BLaER1 (cell line): ENCODE results near the gene OTULIN.

Source experiments
- H3K27ac ChIP-seq: shearing (Covaris generic); formaldehyde crosslinking; 2 replicates; pipeline ENCODE4 v1.8.1; 2022
- H3K27me3 ChIP-seq: shearing (Covaris generic); formaldehyde crosslinking; 2 replicates; pipeline ENCODE4 v1.8.1; 2022
- H3K36me3 ChIP-seq: shearing (Covaris generic); formaldehyde crosslinking; 2 replicates; pipeline ENCODE4 v1.8.1; 2022
- H3K4me1 ChIP-seq: shearing (Covaris generic); formaldehyde crosslinking; 2 replicates; pipeline ENCODE4 v1.8.1; 2022
- H3K4me2 ChIP-seq: shearing (Covaris generic); formaldehyde crosslinking; 2 replicates; pipeline ENCODE4 v1.8.1; 2022
- H3K4me3 ChIP-seq: shearing (Covaris generic); formaldehyde crosslinking; 2 replicates; pipeline ENCODE4 v1.8.1; 2022
- H3K9ac ChIP-seq: shearing (Covaris generic); formaldehyde crosslinking; 2 replicates; pipeline ENCODE4 v1.8.1; 2022
- H3K9me3 ChIP-seq: shearing (Covaris generic); formaldehyde crosslinking; 2 replicates; pipeline ENCODE4 v1.8.1; 2022
- H4K20me1 ChIP-seq: shearing (Covaris generic); formaldehyde crosslinking; 2 replicates; pipeline ENCODE4 v1.8.1; 2022
- Cebpa-rat ChIP-seq: shearing (Covaris generic); IDR thresholded peaks from 2 replicates; pipeline ENCODE4 v1.8.1; 2022

Gene OTULIN

DNA sequence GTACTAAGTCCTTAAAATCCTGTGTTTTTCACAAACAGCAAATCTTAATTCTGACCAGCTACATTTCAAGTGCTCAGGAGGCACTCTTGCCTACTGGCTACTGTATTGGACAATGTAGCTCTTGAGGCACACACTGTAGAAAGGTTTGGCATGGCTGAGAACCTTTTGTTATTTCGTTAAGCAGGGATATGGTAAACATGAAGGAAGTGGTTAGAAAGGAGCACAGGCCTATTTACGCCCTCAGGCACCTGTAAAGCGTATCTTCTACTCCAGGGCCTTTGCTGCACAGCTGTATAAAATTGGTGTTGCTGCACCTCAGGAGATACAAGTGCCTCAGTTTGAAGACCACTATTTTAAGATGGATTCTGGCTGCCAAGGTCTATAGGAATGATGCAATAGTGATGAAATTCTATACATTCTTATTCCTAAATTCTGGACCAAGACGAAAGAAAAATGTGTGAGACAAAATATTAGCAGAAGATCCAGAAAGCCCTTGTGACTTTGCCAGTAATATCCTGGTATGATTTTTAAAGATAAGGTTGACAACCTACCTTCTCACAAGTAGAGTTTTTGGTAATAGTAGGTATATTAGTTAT is 9.3 kb upstream of the OTULIN start:
- no peaks in the 10 kb centered on the region for H3K27me3 ChIP-seq
- no peak overlapping the region for H3K27ac ChIP-seq
- no peaks in the 10 kb centered on the region for H4K20me1 ChIP-seq
- no peak overlapping the region for H3K4me3 ChIP-seq
- H3K4me2 ChIP-seq = no peak overlapping the region
- no peak for TF ChIP-seq Cebpa-rat
- no peak overlapping the region for H3K9ac ChIP-seq
- H3K4me1 ChIP-seq = peaks cover 6% of the 10 kb centered on the region
- no peaks in the 10 kb centered on the region for H3K36me3 ChIP-seq
- H3K9me3 ChIP-seq = no peaks in the 10 kb centered on the region

DNA sequence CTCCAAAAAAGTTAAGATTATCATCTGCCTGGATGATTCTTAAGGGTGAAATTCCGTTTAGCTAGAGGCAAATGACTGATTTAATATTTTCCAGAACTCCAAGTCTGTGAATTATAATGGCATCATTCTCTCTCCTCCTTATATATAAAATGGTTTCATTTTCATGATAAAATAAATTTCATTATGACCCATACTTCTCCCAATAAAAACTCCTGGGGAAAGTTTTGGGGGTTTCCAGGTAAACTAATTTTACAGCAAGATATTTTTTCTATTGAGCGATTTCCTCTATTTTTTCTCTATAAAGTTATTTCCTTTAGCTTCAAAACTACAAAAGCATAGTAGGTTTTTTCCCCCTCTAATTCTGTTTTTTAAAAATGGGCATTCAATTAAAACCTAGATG is 7.6 kb upstream of the OTULIN start:
- Histone ChIP-seq H3K27me3 (no peaks in the 10 kb centered on the region), H3K27ac (no peak overlapping the region), H3K36me3 (no peaks in the 10 kb centered on the region; the same call in 1 of the 2 replicates), H3K9ac (no peak overlapping the region), H4K20me1 (no peaks in the 10 kb centered on the region), H3K4me3 (no peak overlapping the region), H3K4me2 (no peak overlapping the region), H3K9me3 (no peaks in the 10 kb centered on the region), H3K4me1 (peaks cover 20% of the 10 kb centered on the region)
- TF ChIP-seq Cebpa-rat = no peak

DNA sequence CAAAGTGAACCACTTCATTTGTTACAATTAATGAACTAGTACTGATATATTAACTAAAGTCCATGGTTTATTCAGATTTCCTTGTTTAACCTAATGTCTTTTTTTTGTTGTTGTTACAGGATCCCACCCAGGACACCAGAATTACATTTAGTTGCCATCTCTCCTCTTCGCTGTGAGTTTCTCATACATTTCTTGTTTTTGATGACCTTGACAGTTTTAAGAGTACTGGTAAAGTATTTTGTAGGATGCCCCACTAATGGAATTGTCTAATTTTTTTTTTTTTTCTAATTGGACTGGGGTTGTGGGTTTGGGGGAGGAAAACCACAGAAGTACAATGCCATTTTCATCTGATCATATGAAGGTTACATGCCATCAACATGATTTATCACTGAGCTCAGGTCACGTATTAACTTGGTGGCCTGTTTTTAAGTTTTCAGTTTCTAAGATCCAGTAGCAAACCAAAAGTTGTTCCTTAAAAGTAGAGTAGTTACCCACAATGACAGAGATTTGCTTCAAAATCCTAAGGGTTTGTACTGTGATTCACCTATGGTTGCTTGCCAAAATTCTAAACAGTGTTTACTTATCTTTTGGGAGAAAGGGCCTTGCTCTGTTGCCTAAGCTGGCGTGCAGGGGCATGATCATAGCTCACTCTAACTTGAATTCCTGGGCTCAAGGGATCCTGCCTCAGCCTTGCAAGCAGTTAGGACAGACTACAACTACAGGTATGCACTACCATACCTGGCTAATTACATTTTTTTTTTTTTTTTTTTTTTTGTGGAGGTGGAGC is 4.5 kb upstream of the OTULIN start:
- Histone ChIP-seq H4K20me1 (peaks cover 4% of the 10 kb centered on the region), H3K4me2 (peak overlapping the region; percentile 50), H3K27ac (no peak overlapping the region), H3K36me3 (no peaks in the 10 kb centered on the region; the same call in 1 of the 2 replicates), H3K9me3 (no peaks in the 10 kb centered on the region), H3K9ac (no peak overlapping the region), H3K27me3 (no peaks in the 10 kb centered on the region), H3K4me3 (no peak overlapping the region), H3K4me1 (peaks cover 32% of the 10 kb centered on the region)
- no peak for TF ChIP-seq Cebpa-rat

DNA sequence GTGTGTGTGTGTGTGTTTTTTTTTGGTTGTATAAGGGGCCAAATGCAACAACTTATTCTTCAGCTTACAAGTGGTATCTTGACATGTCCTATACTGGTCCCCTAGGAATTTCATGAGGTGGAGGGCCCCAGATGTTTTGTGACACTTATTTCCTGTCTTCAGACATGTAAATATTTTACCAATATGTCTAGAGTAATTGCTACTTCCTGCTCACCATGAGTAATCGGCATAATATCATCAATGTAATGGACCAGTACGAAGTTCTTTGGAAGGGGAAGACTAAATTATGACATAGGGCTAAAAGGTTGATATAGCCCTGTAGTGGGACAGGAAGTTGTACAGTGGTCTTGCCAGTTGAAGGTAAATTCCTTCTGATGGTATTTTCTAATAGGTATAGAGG is 3.7 kb upstream of the OTULIN start:
- TF ChIP-seq Cebpa-rat = no peak
- H3K27ac ChIP-seq = no peak overlapping the region
- H3K36me3 ChIP-seq = no peaks in the 10 kb centered on the region; the same call in 1 of the 2 replicates
- no peaks in the 10 kb centered on the region for H3K27me3 ChIP-seq
- peaks cover 12% of the 10 kb centered on the region for H4K20me1 ChIP-seq
- no peak overlapping the region for H3K4me3 ChIP-seq
- no peak overlapping the region for H3K9ac ChIP-seq
- H3K9me3 ChIP-seq = no peaks in the 10 kb centered on the region
- H3K4me1 ChIP-seq = peaks cover 38% of the 10 kb centered on the region
- H3K4me2 ChIP-seq = peak overlapping the region; percentile 50

- peaks cover 9% of the 10 kb centered on the region; the same call in 1 of the 2 replicates for H3K36me3 ChIP-seq
- H3K4me3 ChIP-seq = no peak overlapping the region
- peaks cover 57% of the 10 kb centered on the region for H3K4me1 ChIP-seq
- no peak for TF ChIP-seq Cebpa-rat
- H3K4me2 ChIP-seq = peak overlapping the region; percentile 93
- H3K9ac ChIP-seq = no peak overlapping the region
- H3K27me3 ChIP-seq = no peaks in the 10 kb centered on the region
- no peak overlapping the region for H3K27ac ChIP-seq
- H4K20me1 ChIP-seq = peaks cover 32% of the 10 kb centered on the region
- no peaks in the 10 kb centered on the region for H3K9me3 ChIP-seq
Observed at GRCh38 chr5:14662721-14663260, 1.7 kb upstream of the OTULIN start.

- H3K27ac ChIP-seq = peak overlapping the region; percentile 90
Observed at GRCh38 chr5:14663734-14664269, 716 bp upstream of the OTULIN start.

DNA sequence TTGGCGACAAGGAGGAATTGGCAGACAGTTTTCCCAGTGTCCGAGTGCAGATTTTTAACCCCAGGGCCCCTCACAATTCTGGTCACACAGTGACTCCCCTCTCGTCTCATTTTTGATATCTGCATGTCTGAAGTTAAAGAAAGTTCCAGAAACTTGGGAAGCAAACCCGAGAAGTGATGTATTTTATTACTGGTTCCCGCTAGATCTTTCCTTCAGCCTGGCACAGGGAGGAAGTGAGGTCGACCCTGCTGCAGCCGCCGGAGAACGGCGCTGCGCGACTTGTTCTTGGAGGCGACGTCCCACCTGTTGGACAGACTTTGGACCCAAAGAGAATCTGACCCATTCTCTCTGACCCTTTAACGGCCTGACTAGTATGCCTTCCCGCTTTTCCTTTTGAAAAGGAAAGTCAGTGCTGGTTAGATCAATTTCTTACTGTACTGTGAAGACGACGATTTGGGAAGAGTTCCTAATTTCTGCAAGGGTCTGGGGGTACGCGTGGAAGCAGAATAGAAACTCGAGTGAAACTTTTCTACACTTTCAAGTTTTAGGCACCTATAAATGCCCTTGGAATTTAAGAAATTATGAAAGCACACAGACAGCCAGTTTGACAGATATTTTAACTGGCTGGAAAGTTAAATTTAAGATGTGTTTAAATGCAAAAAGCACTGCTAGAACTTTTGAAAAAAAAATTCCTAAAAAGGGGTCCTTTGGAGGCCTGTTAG is 744 bp downstream of the OTULIN start:
- Histone ChIP-seq H3K4me2 (peak overlapping the region; percentile 93), H3K4me1 (peaks cover 72% of the 10 kb centered on the region), H3K36me3 (peaks cover 21% of the 10 kb centered on the region), H3K9me3 (no peaks in the 10 kb centered on the region), H4K20me1 (peaks cover 57% of the 10 kb centered on the region), H3K27ac (peak overlapping the region; percentile 90), H3K4me3 (peak overlapping the region; percentile 95), H3K27me3 (no peaks in the 10 kb centered on the region), H3K9ac (peak overlapping the region; percentile 92)
- TF ChIP-seq Cebpa-rat = no peak

More at GRCh38 chr5:14663734-14664269, 716 bp upstream of the OTULIN start:
- peak overlapping the region; percentile 92 for H3K9ac ChIP-seq
- H3K27me3 ChIP-seq = no peaks in the 10 kb centered on the region
- peaks cover 15% of the 10 kb centered on the region for H3K36me3 ChIP-seq
- peak overlapping the region; percentile 95 for H3K4me3 ChIP-seq
- peaks cover 67% of the 10 kb centered on the region for H3K4me1 ChIP-seq
- peak overlapping the region; percentile 93 for H3K4me2 ChIP-seq
- no peaks in the 10 kb centered on the region for H3K9me3 ChIP-seq
- peaks cover 42% of the 10 kb centered on the region for H4K20me1 ChIP-seq
- TF ChIP-seq Cebpa-rat = no peak

GRCh38 chr5:14665949-14666348 is 1.4 kb downstream of the OTULIN start:
- Histone ChIP-seq H3K27me3 (no peaks in the 10 kb centered on the region), H3K27ac (no peak overlapping the region), H3K4me1 (peaks cover 72% of the 10 kb centered on the region), H3K9ac (peak overlapping the region; percentile 92; the same call in 1 of the 2 replicates), H3K9me3 (no peaks in the 10 kb centered on the region), H3K36me3 (peaks cover 21% of the 10 kb centered on the region), H3K4me3 (peak overlapping the region; percentile 95), H3K4me2 (peak overlapping the region; percentile 93), H4K20me1 (peaks cover 63% of the 10 kb centered on the region)
- no peak for TF ChIP-seq Cebpa-rat

DNA sequence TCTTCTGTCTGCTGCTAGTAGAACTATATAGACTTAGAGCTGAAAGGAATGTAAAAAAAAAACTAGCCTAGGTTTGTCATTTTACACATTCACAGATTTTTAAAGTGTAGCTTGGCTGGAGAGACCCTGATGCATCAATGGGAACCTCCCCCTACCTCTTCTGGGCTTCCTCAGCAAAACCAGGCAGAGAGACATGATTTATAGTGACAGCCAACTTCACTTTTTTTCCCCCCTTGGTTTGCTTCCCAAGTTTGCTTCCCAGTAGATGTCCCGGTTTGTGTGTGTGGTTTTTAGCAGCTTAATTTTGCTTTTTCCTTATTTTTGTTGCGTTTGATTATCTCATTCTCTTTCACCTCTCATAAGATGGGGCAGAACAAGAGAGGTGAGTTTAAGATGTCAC is 1.8 kb downstream of the OTULIN start:
- peaks cover 72% of the 10 kb centered on the region for H3K4me1 ChIP-seq
- H3K27me3 ChIP-seq = no peaks in the 10 kb centered on the region
- no peak overlapping the region for H3K27ac ChIP-seq
- peak overlapping the region; percentile 93 for H3K4me2 ChIP-seq
- no peak overlapping the region; the same call in 1 of the 2 replicates for H3K9ac ChIP-seq
- H3K4me3 ChIP-seq = peak overlapping the region; percentile 95; the same call in 1 of the 2 replicates
- no peaks in the 10 kb centered on the region for H3K9me3 ChIP-seq
- peaks cover 68% of the 10 kb centered on the region for H4K20me1 ChIP-seq
- no peak for TF ChIP-seq Cebpa-rat
- peaks cover 21% of the 10 kb centered on the region for H3K36me3 ChIP-seq
